ENCODE measurements around the gene ZRANB1.

Gene ZRANB1

GRCh38 chr10:124923684-124924083 is 18.2 kb upstream of the ZRANB1 start:
- DNase-seq: no peak

- DNase-seq: no peak
Observed at GRCh38 chr10:124926548-124926947, 15.4 kb upstream of the ZRANB1 start.

- no peak for DNase-seq
Observed at GRCh38 chr10:124928087-124928486, 13.8 kb upstream of the ZRANB1 start.

DNA sequence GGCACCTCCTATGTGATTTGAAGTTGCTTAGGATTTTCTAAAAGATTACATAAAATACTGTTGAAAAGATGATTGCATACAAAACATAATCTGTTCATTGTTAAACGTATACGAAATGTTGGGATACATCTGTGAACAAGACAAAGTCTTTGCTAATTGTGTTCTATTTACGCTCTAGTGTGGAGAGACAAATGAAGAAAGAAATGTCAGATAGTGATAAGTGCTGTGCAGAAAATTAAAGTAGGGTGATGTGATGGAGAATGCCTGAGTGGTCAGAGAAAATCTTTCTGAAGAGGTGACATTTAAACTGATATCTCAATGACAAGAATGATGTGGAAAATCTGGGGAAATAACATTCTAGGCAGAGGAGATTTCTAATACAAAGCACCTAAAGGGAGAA is 13.4 kb upstream of the ZRANB1 start:
- no peak for DNase-seq

- no peak for DNase-seq
Observed at GRCh38 chr10:124935946-124936345, 6.0 kb upstream of the ZRANB1 start.

DNA sequence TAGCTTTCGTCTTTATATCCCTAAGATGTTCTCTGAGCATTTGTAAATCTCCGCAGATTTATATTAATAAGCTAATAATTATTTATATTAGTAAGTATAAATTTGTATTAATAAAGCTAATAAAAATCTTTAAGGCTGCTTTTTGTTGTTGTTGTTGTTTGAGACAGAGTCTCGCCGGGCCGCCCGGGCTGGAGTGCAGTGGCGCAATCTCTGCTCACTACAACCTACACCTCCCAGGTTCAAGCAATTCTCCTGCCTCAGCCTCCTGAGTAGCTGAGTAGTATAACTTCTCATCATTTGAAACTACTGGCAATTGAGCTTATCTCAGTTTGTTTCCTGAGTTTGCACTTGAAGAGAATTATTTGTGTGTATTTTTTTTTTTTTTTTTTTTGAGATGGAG is 5.1 kb upstream of the ZRANB1 start:
- DNase-seq: no peak

DNA sequence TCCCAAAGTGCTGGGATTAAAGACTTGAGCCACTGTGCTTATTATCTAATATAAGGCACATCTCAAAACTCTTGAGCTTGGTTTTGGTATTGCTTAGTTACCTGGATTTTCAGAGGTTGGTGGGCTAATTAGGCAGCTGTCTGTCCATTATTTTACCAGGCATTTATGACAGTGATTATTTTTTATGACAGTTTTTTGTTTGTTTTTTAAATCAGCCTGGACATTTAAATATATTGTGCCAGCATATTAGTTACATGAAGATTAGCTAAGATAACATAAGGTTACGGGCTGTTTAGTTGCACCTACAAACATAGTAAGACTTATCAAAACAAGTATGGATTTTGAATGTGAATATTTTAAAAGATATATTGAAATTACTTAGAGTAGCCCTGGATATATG is 2.6 kb upstream of the ZRANB1 start:
- DNase-seq: no peak

- DNase-seq: no peak
Observed at GRCh38 chr10:124942317-124943169, 620 bp downstream of the ZRANB1 start.

DNA sequence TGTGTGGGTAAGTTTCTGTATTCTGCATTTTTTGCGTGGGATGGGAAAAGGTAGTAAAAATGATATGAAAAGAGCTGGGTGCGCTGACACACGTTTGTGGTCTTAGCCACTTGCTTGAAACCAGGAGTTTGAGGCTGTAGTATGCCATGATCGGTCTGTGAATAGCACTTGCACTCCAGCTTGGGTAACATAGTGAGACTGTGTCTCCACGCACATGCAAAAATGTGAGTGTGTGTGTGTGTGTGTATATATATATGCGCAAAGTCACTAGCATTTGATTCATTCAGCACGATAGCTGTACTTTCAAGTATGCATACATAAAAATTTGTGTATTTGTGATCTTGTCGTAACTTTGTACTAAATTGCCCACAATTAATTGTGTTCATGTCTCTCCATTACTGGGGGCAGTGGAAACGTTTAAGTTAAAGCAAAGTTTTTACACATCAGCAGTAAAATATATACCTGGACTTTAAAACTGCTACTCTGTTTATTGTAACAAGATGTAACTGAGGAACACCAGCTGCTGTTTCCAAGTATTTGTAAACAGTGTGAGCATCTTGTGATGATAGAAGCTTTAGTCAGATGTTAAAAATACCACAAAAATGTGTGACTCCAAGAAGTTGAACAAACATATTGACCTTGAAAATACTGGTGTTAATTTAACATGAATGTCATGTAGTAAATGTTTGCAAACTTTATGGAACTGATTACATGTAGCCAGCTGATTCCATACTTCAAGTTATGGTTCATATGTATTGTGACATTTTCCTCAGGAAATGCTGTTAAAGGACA is 1.6 kb downstream of the ZRANB1 start:
- DNase-seq: no peak

GRCh38 chr10:124944982-124945381 is 3.1 kb downstream of the ZRANB1 start:
- DNase-seq: no peak

DNA sequence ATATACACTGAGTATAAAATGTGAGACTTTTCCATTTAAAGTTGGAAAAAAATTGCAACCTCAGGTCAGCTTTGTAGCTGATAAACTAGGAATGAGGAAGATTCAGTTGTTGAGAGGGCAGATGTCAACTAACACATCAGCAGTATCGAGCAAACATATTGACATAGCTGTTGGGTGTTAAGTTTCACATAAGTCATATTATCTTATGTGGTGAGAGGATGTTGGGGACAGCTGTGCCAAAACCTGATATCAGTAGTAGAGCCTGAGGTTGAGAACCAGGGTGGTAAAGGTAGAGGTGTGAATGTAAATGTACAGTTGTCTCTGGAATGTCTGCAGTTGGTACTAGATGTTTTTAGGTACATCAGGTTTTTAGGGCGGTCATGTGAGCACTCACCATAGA is 5.0 kb downstream of the ZRANB1 start:
- peak; percentile 51 for DNase-seq

- no peak for DNase-seq
Observed at GRCh38 chr10:124949543-124949942, 7.6 kb downstream of the ZRANB1 start.

GRCh38 chr10:124952123-124952522 is 10.2 kb downstream of the ZRANB1 start:
- DNase-seq: no peak

GRCh38 chr10:124953421-124953820 is 11.5 kb downstream of the ZRANB1 start:
- no peak for DNase-seq

GRCh38 chr10:124955243-124955642 is 13.3 kb downstream of the ZRANB1 start:
- no peak for DNase-seq

GRCh38 chr10:124955868-124956267 is 13.9 kb downstream of the ZRANB1 start:
- no peak for DNase-seq

DNA sequence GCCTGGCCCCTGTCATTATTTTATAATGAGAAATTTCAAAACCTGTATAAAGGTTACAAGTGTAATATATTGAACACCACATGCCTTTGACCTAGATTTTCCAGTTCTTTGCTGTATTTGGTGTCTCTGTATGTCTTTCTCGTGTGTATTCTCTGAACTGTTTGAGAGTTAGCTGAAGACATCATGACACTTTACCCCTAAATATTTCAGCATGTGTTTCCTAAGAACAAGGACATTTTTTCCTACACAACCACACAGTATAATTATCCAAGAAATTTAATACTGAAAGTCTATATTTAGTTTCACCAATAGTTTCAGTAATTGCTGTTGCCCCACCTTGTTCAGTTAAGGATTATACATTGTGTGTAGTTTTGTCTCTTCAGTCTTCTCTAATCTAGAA is 14.8 kb downstream of the ZRANB1 start:
- no peak for DNase-seq

GRCh38 chr10:124957404-124957947 is 15.6 kb downstream of the ZRANB1 start:
- DNase-seq: no peak

DNA sequence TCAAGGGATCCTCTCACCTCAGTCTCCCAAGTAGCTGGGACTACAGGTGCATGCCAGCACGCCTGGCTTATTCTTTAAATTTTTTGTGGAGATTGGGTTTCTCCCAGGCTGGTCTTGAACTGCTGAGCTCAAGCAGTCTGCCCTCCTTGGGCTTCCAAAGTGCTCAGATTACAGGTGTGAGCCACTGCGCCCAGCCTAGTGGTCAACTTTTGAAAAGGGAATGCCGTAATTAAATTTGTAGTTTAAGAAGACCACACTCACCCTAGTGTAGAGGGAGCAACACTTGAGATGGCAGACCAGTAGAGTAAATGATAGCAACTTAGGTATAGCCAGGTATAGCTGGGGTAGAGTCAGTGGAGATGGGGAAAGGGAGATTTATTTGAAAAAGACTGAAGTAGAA is 17.6 kb downstream of the ZRANB1 start:
- no peak for DNase-seq

GRCh38 chr10:124961248-124961570 is 19.3 kb downstream of the ZRANB1 start:
- no peak for DNase-seq

DNA sequence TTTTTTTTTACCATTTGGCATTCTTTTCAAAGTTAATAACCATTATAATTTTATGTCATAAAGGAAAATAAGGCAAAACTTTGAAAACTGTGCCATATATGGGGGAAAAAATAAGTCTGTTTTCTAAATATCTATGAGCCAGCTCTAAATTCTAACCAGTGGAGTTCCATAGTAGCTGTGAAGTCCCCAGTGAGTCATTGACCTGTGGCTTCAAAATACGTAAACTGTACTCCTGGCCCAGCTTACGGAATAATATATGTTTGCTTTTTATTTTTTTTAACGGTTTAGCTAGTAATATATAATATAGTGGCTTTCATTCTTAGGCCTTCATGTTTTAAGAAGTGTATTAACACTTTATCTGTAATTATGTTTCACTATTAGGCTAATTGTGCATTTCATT is 20.5 kb downstream of the ZRANB1 start:
- no peak for DNase-seq

GRCh38 chr10:124963866-124964720 is 22.2 kb downstream of the ZRANB1 start:
- DNase-seq: no peak

GRCh38 chr10:124966008-124966407 is 24.1 kb downstream of the ZRANB1 start:
- no peak for DNase-seq
